Immature natural killer cell (primary cell): ENCODE measurements around the gene KMT2C. TPM values are rescaled to one million over a fixed set of nuclear protein-coding genes. Genes with fewer than 3 reads are reported as not detected.

ENCODE experiments used
- DNase-seq, 3 donors: peaks; one replicate each; pipeline ENCODE4 v3.0.0; 2022; ENCODE audit warnings: mixed read lengths in 1 of 3
- H3K27ac Mint-ChIP-seq, 6 donors: one replicate each; pipeline ENCODE4 v1.8.0; 2020; ENCODE audit warnings: mixed read lengths in 6 of 6, mild to moderate bottlenecking in 5 of 6, inconsistent platforms in 4 of 6, moderate library complexity in 3 of 6
- H3K27me3 Mint-ChIP-seq, 3 donors: one replicate each; pipeline ENCODE4 v1.8.0; 2020 to 2021; ENCODE audit warnings: low read depth in 3 of 3, mild to moderate bottlenecking in 3 of 3, mixed read lengths in 3 of 3, moderate library complexity in 3 of 3, inconsistent platforms in 1 of 3
- H3K36me3 Mint-ChIP-seq, 3 donors: one replicate each; pipeline ENCODE4 v1.8.0; 2020; ENCODE audit warnings: mixed read lengths in 3 of 3, inconsistent platforms in 2 of 3, mild to moderate bottlenecking in 2 of 3
- H3K4me1 Mint-ChIP-seq, 2 donors: one replicate each; pipeline ENCODE4 v1.8.0; 2020; ENCODE audit warnings: inconsistent platforms in 2 of 2, mild to moderate bottlenecking in 2 of 2, mixed read lengths in 2 of 2, moderate library complexity in 1 of 2
- H3K4me3 Mint-ChIP-seq, 5 donors: one replicate each; pipeline ENCODE4 v1.8.0; 2020; ENCODE audit warnings: mild to moderate bottlenecking in 5 of 5, mixed read lengths in 5 of 5, inconsistent platforms in 3 of 5, moderate library complexity in 3 of 5
- H3K9me3 Mint-ChIP-seq, 6 donors: one replicate each; pipeline ENCODE4 v1.8.0; 2020; ENCODE audit warnings: mild to moderate bottlenecking in 6 of 6, mixed read lengths in 6 of 6, inconsistent platforms in 4 of 6, moderate library complexity in 3 of 6
- polyA plus RNA-seq, 3 donors: library from polyadenylated mRNA; unstranded; fragments of 300-500 nt; fragmentation: Illumina TruSeq; gene quantifications; one replicate each; pipeline ENCODE4 v1.2.3, GENCODE V29; 2021

Gene KMT2C
- polyA plus RNA-seq, 3 donors from 2014 or later, result 5.3 to 24.6 (median 5.6) TPM

DNA sequence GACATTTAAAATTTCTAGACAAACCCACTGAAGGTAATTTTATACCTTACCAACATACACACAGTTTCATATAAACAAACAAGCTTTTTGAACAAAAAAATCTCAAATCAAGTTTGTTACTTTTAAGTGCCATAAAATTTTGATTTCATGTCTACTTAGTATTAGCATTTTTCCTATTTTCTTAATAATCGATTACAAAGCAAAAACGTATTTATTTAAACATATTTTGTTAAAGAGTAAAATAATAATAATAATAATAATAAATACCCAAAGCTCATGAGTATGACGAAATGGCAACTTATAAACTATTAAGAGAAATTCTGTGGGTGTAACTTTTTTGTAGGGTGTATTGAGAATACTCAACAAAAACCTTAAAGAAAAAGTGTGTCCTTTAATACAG, 232.7 kb downstream of the KMT2C start:
- DNase-seq, result no peak
- no peak overlapping the region for H3K27ac Mint-ChIP-seq
- H3K4me3 Mint-ChIP-seq, result no peak overlapping the region
- H3K4me1 Mint-ChIP-seq, result no peaks in the 10 kb centered on the region
- peaks cover 0 to 3% (median 2%) of the 10 kb centered on the region in 3 donors for H3K27me3 Mint-ChIP-seq
- H3K9me3 Mint-ChIP-seq, result no peaks in the 10 kb centered on the region
- peaks cover 0 to 34% (median 22%) of the 10 kb centered on the region in 3 donors for H3K36me3 Mint-ChIP-seq

DNA sequence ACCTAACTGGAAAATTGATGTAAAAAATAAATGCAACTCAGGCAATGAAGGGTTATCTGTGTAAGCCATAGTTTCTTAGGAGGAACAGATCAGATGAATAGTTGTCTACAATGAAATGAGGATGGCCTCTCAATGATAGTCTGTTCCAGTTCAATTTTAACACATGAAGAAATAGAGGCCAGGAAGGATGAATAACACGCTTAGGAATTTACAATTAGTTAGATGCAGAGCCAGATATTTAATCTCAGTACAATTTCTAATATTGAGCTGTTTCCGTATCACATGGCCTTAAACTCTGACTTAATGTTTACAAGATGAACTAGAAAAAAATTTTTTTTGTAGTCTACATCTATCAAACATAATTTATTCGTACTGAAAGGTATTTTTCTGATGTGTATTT, 233.7 kb downstream of the KMT2C start:
- no peaks in the 10 kb centered on the region for H3K9me3 Mint-ChIP-seq
- H3K36me3 Mint-ChIP-seq, result peaks cover 2 to 34% (median 27%) of the 10 kb centered on the region in 3 donors
- H3K4me1 Mint-ChIP-seq, result no peaks in the 10 kb centered on the region
- no peak for DNase-seq
- no peak overlapping the region for H3K4me3 Mint-ChIP-seq
- peaks cover 0 to 3% (median 2%) of the 10 kb centered on the region in 3 donors for H3K27me3 Mint-ChIP-seq
- H3K27ac Mint-ChIP-seq, result peak overlapping the region in 1 of 6 donors; percentile 64

DNA sequence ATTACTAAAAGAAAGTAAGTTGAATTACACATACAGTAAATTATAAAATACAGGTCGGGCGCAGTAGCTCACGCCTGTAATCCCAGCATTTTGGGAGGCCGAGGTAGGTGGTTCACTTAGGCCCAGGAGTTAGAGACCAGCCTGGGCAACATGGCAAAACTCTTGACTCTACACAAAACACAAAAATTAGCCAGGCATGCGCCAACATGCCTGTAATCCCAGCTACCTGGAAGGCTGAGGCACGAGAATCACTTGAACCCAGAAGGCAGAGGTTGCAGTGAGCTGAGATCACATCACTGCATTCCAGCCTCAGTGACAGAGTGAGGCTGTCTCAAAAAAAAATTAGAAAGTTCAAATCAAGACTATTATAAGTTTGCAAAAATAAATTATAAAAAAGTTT, 235.4 kb downstream of the KMT2C start:
- peaks cover 12 to 47% (median 31%) of the 10 kb centered on the region in 3 donors for H3K36me3 Mint-ChIP-seq
- DNase-seq, result no peak
- peaks cover 0 to 2% (median 0%) of the 10 kb centered on the region in 3 donors for H3K27me3 Mint-ChIP-seq

DNA sequence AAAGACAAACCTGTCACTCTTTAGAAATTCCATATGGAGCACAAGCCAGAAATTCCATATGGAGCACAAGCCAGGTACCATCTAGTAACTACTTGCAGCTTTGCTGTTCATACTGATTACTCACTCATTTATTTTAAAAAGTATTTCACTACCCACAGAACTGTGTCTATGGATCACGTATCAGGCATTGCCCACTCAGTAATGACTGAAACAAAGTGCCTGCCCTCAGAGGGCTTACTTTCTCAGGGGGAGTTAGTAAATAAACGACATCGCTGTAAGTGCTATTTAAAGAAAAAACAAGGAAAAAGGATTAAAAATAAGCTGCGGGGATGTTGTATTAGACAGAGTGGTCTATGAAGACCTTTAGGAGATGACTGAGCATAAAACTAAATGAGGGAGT, 239.4 kb downstream of the KMT2C start:
- H3K9me3 Mint-ChIP-seq, result no peaks in the 10 kb centered on the region
- H3K36me3 Mint-ChIP-seq, result peaks cover 22 to 60% (median 36%) of the 10 kb centered on the region in 3 donors
- no peaks in the 10 kb centered on the region for H3K27me3 Mint-ChIP-seq
- no peak overlapping the region for H3K4me3 Mint-ChIP-seq
- no peak for DNase-seq
- no peaks in the 10 kb centered on the region for H3K4me1 Mint-ChIP-seq
- peak overlapping the region in 1 of 6 donors; percentile 8 for H3K27ac Mint-ChIP-seq

More for the DNA sequence above, 235.4 kb downstream of the KMT2C start:
- H3K4me3 Mint-ChIP-seq, result no peak overlapping the region
- no peak overlapping the region for H3K27ac Mint-ChIP-seq
- no peaks in the 10 kb centered on the region for H3K9me3 Mint-ChIP-seq
- H3K4me1 Mint-ChIP-seq, result no peaks in the 10 kb centered on the region

DNA sequence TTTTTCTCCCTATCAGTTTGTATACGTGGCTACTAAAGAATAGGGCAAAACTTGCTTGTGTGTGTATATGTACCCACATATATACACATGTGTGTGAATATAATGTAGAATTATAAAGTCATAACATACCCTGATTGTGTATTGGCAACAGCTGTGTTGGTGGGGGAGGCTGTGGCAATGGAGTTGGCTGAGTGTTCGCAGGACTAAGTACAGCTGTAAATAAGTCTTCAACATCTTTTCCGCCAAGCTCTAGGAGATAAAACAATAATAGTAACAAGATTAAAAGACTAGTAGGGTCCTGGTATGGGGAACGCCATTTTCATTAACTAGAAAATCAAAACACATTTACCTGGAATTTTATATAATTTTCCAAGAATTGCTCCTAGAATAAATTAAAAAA, 241.9 kb downstream of the KMT2C start:
- Mint-ChIP-seq H3K27ac (no peak overlapping the region), H3K9me3 (no peaks in the 10 kb centered on the region), H3K36me3 (peaks cover 22 to 63% (median 38%) of the 10 kb centered on the region in 3 donors), H3K4me1 (no peaks in the 10 kb centered on the region), H3K27me3 (no peaks in the 10 kb centered on the region), H3K4me3 (no peak overlapping the region)
- no peak for DNase-seq

DNA sequence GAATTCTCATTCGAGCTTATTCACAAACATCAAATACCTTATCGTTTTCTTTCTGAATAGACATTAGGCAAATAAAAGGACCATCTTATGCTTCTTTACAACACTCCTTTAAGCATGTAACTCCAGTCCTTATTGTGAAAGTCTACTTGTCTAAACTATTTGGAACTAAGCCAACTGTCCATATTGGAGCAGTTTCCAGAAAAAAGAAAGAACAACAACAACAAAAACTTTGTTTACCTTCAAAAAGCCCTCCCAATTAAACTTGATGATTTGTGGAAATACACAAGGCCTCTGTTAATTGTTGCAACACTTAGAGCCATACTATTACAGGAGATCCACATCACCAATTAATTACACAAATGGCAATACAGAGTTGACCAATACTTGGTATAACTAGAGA, 246.7 kb downstream of the KMT2C start:
- Mint-ChIP-seq H3K27me3 (no peaks in the 10 kb centered on the region), H3K27ac (no peak overlapping the region), H3K9me3 (no peaks in the 10 kb centered on the region), H3K4me3 (no peak overlapping the region), H3K4me1 (no peaks in the 10 kb centered on the region), H3K36me3 (peaks cover 10 to 48% (median 30%) of the 10 kb centered on the region in 3 donors)
- no peak for DNase-seq

DNA sequence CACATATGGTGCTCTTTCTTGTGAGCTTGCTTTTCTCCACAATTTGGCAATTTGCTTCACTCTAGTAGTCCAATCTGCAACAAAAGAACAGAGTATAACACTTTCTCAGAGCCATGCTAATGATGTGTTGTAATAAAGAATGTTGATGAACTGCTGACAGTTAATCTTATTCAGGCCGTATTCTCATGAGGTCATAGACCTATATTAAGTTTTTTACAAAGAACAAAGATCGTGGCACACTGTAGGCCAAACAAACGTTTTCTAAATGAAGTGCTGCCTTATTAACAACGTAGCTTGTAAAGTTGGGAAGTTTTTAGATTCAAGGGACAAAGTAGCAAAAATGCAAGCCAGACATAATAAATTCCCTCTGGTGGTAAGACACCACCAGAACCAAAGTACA, 250.2 kb downstream of the KMT2C start:
- no peak for DNase-seq
- H3K4me3 Mint-ChIP-seq, result no peak overlapping the region
- H3K27me3 Mint-ChIP-seq, result peaks cover 0 to 3% (median 0%) of the 10 kb centered on the region in 3 donors
- no peaks in the 10 kb centered on the region for H3K9me3 Mint-ChIP-seq
- H3K27ac Mint-ChIP-seq, result peak overlapping the region in 4 of 6 donors; percentile 13 to 25 (median 20)
- peaks cover 19 to 42% (median 37%) of the 10 kb centered on the region in 3 donors for H3K36me3 Mint-ChIP-seq
- no peaks in the 10 kb centered on the region for H3K4me1 Mint-ChIP-seq

DNA sequence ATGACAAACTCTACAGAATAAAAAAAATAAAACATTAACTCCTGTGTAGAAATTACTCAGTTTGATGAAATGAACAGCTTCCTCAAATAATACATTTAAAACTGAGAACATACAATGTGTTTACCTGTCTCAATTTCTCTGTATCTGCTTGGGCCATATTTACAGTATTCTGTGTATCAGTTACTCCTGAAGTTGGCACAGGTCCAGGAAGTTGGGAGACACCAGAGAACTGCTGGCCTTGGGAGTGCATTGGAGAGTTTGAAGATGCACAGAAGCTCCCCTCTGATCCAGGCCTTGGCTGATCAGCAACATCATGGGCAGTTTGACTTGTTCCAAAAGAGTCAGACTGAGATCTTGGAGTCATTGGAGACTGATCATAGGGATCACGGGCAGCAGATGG, 255.2 kb downstream of the KMT2C start:
- H3K9me3 Mint-ChIP-seq, result no peaks in the 10 kb centered on the region
- DNase-seq, result no peak
- H3K4me3 Mint-ChIP-seq, result no peak overlapping the region
- H3K27ac Mint-ChIP-seq, result no peak overlapping the region
- H3K27me3 Mint-ChIP-seq, result peaks cover 1 to 3% (median 2%) of the 10 kb centered on the region in 3 donors
- peaks cover 39 to 51% (median 50%) of the 10 kb centered on the region in 3 donors for H3K36me3 Mint-ChIP-seq
- H3K4me1 Mint-ChIP-seq, result no peaks in the 10 kb centered on the region

DNA sequence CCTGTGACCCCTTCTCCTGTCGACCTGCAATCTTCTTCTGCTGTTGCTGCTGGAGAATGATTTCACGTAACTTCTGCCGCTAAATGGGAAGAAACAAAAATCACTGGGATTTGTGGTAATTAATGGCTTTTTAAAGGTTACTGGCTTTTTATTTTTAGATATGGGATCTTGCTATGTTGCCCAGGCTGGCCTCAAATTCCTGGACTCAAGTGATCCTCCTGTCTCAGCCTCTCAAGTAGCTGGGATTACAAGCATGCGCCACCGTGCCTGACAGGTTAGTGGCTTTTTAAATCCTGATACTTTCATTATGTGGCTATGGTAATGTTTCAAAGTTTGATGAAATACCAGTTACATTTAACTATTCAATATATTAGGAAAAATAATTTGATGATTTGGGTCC, 255.8 kb downstream of the KMT2C start:
- Mint-ChIP-seq H3K36me3 (peaks cover 39 to 48% (median 46%) of the 10 kb centered on the region in 3 donors), H3K4me3 (no peak overlapping the region), H3K27me3 (peaks cover 1 to 3% (median 2%) of the 10 kb centered on the region in 3 donors), H3K27ac (peak overlapping the region in 1 of 6 donors; percentile 13), H3K9me3 (no peaks in the 10 kb centered on the region), H3K4me1 (no peaks in the 10 kb centered on the region)
- no peak for DNase-seq

DNA sequence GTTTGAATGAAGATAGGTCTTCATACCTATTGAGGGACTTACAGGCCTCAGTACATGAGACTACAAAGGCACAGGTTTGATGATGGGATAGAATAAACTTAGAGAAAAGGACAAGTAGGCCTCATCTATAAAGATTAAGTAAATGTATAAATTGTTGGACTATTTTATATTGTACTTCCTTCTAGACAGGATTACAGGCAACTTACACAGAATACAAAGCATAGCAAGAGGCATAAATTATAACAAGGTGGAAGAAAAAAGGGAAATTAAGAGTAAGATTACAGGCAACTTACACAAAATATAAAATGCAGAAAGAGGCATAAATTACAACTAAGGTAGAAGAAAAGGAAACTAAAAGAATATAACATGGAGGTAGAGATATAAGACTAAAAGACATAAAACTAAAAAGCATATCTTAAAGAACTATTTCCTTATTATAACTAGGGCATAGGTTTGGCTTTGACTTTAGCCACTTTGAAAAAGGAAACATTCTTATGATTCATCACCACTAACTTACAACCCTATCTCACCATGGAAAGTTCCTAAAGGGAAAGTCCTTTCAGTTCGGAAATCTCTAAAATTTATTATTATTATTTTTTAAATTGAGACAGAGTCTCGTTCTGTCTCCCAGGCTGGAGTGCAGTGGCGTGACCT, 257.3 kb downstream of the KMT2C start:
- peak overlapping the region in 1 of 6 donors; percentile 56 for H3K27ac Mint-ChIP-seq

DNA sequence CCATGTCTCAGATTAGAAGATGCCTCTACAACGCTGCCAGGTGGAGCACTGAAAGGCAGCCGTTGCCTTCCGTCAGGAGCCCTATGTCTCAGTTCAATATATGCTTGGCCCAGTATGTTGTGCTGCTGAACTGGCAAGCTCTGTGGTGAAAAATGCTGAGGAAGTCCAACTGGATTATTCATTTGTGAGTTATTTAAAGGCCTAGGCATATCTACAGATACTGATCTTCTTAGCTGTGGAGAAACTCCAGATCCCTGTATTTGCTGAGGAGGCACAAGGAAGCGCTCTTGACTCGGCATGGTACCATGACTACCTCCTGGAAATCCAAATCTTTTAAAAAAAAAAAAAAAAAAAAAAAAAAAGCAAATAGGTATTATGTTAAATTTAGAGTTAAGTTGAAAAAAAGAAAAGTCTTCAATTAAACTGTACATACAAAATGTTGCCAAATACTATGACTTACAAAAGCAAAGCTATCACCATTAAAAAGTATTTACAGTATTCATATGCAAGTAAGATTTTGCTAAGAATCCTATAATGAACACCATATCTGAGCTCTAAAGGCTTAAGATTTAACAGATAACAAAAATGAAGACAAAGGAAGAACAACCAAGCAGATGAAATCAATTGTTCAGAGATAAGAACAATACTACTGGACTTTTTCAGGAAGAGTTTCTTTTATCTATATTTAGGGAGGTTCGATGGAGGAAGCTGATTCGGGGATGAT, 258.0 kb downstream of the KMT2C start:
- Mint-ChIP-seq H3K9me3 (no peaks in the 10 kb centered on the region), H3K36me3 (peaks cover 44 to 52% (median 44%) of the 10 kb centered on the region in 3 donors), H3K4me3 (no peak overlapping the region), H3K4me1 (no peaks in the 10 kb centered on the region), H3K27ac (peak overlapping the region in 1 of 6 donors; percentile 56), H3K27me3 (peaks cover 1 to 4% (median 2%) of the 10 kb centered on the region in 3 donors)
- no peak for DNase-seq

More for the DNA sequence above, 257.3 kb downstream of the KMT2C start:
- no peak for DNase-seq
- H3K9me3 Mint-ChIP-seq, result no peaks in the 10 kb centered on the region
- peaks cover 1 to 4% (median 2%) of the 10 kb centered on the region in 3 donors for H3K27me3 Mint-ChIP-seq
- no peak overlapping the region for H3K4me3 Mint-ChIP-seq
- H3K36me3 Mint-ChIP-seq, result peaks cover 40 to 51% (median 44%) of the 10 kb centered on the region in 3 donors
- no peaks in the 10 kb centered on the region for H3K4me1 Mint-ChIP-seq

DNA sequence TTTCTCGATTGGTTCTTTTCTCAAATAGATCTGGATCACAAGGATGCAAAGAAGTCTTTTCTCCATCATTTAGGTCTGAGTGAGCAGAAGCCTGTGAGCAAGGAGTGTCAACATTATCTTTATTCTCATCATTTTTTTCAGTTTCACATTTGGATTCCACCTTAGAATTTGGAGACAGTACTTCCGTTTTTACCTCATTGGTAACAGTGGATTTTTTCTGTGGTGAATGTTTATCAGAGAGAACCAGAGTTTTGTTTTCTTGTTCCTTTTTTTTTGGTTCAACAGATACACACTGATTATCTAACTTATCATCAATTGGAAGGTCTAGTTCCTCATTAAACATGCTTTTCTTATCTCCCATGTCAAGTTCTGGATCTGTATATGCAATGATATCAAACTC, 259.0 kb downstream of the KMT2C start:
- DNase-seq, result no peak
- Mint-ChIP-seq H3K27me3 (peaks cover 1 to 4% (median 2%) of the 10 kb centered on the region in 3 donors), H3K4me3 (no peak overlapping the region), H3K9me3 (no peaks in the 10 kb centered on the region), H3K36me3 (peaks cover 39 to 53% (median 39%) of the 10 kb centered on the region in 3 donors), H3K4me1 (no peaks in the 10 kb centered on the region), H3K27ac (no peak overlapping the region)

DNA sequence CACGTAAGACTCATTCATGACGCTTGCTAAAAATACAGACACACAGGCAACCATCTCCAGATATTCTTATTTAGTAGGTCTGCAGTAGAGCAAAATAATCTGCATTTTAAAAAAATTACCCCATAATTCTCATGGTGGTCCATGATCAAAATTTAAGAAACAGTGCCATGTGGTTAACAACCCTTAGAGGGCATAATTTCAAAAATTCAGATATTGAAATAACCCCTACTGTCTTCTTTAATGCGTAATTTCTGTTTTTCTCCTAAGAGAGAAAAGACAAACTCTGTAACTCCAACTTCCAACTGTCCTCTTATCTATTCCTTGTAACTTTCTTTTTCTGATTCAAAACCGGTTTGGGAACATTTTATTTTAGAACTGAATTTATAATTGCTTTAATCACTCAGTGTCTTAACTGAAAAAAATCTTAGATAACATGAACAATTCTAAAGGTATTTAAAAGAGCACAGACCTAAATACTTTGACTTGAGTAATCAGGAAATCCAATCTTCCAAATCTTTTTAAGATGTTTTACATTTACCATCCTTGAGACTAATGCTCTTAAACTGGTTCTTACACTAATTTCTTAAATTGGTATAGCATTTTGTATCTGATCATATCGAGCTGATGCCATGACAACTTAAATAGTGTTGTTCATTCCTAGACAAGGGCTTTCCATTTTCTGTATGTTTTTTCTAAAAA, 262.3 kb downstream of the KMT2C start:
- H3K9me3 Mint-ChIP-seq, result no peaks in the 10 kb centered on the region

DNA sequence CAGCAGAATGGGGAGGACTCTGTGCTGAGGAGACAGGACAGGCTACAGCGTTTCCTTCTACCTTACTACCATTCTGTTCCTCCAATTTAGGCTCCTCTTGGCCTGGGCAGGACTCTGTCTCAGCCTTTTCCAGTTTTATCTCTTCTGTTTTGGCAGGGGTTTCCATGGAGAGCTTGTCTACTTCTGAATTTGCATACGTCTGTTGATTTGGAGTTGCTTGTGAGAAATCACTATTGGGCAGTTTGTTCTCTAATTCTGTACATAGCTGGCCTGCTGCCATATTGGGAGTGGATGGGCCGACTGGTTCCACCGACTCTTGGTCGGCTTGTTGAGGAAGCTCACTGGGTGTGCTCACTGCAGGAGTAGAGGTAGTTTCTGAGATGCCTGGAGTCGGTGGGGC, 273.5 kb downstream of the KMT2C start:
- DNase-seq, result no peak
- Mint-ChIP-seq H3K4me3 (no peak overlapping the region), H3K27ac (peak overlapping the region in 1 of 6 donors; percentile 43), H3K4me1 (peaks cover 7 to 17% of the 10 kb centered on the region in 2 donors), H3K36me3 (peaks cover 19 to 49% (median 45%) of the 10 kb centered on the region in 3 donors), H3K27me3 (peaks cover 3 to 8% (median 6%) of the 10 kb centered on the region in 3 donors), H3K9me3 (no peaks in the 10 kb centered on the region)

More for the DNA sequence above, 262.3 kb downstream of the KMT2C start:
- H3K27me3 Mint-ChIP-seq, result peaks cover 1 to 4% (median 2%) of the 10 kb centered on the region in 3 donors
- H3K36me3 Mint-ChIP-seq, result peaks cover 21 to 44% (median 29%) of the 10 kb centered on the region in 3 donors
- H3K4me3 Mint-ChIP-seq, result no peak overlapping the region
- H3K27ac Mint-ChIP-seq, result no peak overlapping the region
- no peak for DNase-seq
- no peaks in the 10 kb centered on the region for H3K4me1 Mint-ChIP-seq
